ENCODE measurements around the gene RBM26. TPM values are rescaled to one million over a fixed set of nuclear protein-coding genes. Genes with fewer than 3 reads are reported as not detected.

The RBM26 gene
- total RNA-seq, 2 experiments from 2014 or later = 65.2 to 66.0 TPM

- CTCF ChIA-PET = interaction anchor here (0.8 kb wide), 1 partner anchor 22 kb away, joined by 3 read pairs; no protein-coding TSS in a partner anchor
- no peak overlapping the region for H3K4me3 Mint-ChIP-seq
- H3K9me3 Mint-ChIP-seq (ENCODE audit: low read depth) = no peaks in the 10 kb centered on the region
- peaks cover 3% of the 10 kb centered on the region for H3K4me1 Mint-ChIP-seq
- H3K27me3 Mint-ChIP-seq = no peaks in the 10 kb centered on the region
- H3K36me3 Mint-ChIP-seq = peaks cover 57% of the 10 kb centered on the region
- H3K27ac Mint-ChIP-seq = no peak overlapping the region
- DNase-seq = no peak
- ATAC-seq = no peak
Measured at GRCh38 chr13:79338343-79338742, 67.7 kb downstream of the RBM26 start.

GRCh38 chr13:79336966-79337365 lies 69.1 kb downstream of the RBM26 start:
- ATAC-seq = no peak
- DNase-seq = no peak
- Mint-ChIP-seq H3K27ac (no peak overlapping the region), H3K4me1 (peaks cover 3% of the 10 kb centered on the region), H3K4me3 (no peak overlapping the region), H3K27me3 (no peaks in the 10 kb centered on the region), H3K9me3 (ENCODE audit: low read depth) (no peaks in the 10 kb centered on the region), H3K36me3 (peaks cover 61% of the 10 kb centered on the region)
- CTCF ChIA-PET = no interaction called here

DNA sequence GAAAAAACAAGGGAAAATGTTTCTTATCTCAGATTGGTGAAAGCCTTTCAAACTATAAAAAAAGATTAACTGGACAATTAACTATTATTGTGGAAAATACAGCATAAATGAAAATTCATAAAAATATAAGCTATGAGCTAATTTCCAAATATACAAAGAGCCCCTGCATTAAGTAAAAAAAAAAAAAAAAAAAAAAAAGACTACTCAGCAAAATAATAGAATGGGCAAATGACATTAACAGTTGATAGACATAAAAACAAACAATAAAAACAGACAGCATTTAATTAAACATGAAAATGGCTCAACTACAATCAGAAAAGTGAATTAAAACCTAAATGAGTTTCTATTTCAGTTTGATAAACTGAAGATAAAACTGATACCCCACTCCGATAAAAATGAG lies 77.5 kb downstream of the RBM26 start:
- Mint-ChIP-seq H3K4me3 (no peak overlapping the region), H3K36me3 (peaks cover 43% of the 10 kb centered on the region), H3K27me3 (no peaks in the 10 kb centered on the region), H3K4me1 (peaks cover 5% of the 10 kb centered on the region), H3K9me3 (ENCODE audit: low read depth) (no peaks in the 10 kb centered on the region), H3K27ac (no peak overlapping the region)
- DNase-seq (no peak), ATAC-seq (no peak)
- CTCF ChIA-PET = no interaction called here

DNA sequence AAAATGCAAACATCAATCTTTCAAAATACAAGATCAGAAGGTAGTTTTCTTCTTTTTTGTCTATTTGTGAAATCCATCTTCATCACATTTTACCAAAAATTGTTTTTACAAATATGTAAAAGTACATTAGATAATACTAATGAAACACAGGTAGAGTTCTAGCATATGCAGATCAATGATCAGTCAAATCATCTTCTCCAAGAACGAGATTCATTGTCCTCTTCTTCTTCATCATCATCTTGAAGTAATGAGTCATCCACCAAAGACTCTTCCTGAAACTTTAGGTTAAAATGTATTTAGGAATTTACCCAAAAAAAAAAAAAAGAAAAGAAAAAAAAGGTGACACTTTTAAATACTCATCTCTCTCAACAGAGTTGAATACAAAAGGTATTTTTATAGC lies 85.6 kb downstream of the RBM26 start:
- CTCF ChIA-PET = no interaction called here
- no peak for ATAC-seq

DNA sequence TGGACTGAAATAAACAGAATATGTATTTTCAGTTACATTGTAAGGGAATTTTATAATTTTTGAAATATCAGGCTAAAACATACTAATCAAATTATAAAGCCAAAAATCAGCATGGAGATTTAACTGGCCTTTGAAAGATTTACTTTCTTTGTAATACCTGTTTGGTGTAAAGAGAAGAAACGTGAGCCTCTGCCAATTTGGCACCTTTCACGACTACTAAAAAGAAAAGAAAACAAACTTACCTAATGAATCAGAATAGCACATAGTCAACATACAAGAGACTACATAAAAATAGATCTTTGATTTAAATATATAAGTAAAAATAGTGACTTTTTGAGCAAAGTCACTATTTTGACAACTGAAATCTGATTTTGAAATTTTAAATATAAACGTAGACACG lies 87.4 kb downstream of the RBM26 start:
- peaks cover 5% of the 10 kb centered on the region for H3K4me1 Mint-ChIP-seq
- H3K27me3 Mint-ChIP-seq = no peaks in the 10 kb centered on the region
- CTCF ChIA-PET = no interaction called here
- no peak overlapping the region for H3K4me3 Mint-ChIP-seq
- DNase-seq (no peak), ATAC-seq (no peak)
- H3K27ac Mint-ChIP-seq = no peak overlapping the region
- H3K9me3 Mint-ChIP-seq (ENCODE audit: low read depth) = no peaks in the 10 kb centered on the region
- H3K36me3 Mint-ChIP-seq = peaks cover 26% of the 10 kb centered on the region

More for the DNA sequence above, 85.6 kb downstream of the RBM26 start:
- Mint-ChIP-seq H3K27ac (no peak overlapping the region), H3K4me3 (no peak overlapping the region), H3K9me3 (ENCODE audit: low read depth) (no peaks in the 10 kb centered on the region), H3K36me3 (peaks cover 30% of the 10 kb centered on the region), H3K27me3 (no peaks in the 10 kb centered on the region), H3K4me1 (peaks cover 6% of the 10 kb centered on the region)
- no peak for DNase-seq

- H3K27me3 Mint-ChIP-seq = no peaks in the 10 kb centered on the region
- CTCF ChIA-PET = no interaction called here
- ATAC-seq (no peak), DNase-seq (no peak)
- peaks cover 27% of the 10 kb centered on the region for H3K36me3 Mint-ChIP-seq
- peaks cover 5% of the 10 kb centered on the region for H3K4me1 Mint-ChIP-seq
- no peak overlapping the region for H3K27ac Mint-ChIP-seq
- H3K9me3 Mint-ChIP-seq (ENCODE audit: low read depth) = no peaks in the 10 kb centered on the region
- H3K4me3 Mint-ChIP-seq = no peak overlapping the region
Measured at GRCh38 chr13:79317856-79318255, 88.2 kb downstream of the RBM26 start.

DNA sequence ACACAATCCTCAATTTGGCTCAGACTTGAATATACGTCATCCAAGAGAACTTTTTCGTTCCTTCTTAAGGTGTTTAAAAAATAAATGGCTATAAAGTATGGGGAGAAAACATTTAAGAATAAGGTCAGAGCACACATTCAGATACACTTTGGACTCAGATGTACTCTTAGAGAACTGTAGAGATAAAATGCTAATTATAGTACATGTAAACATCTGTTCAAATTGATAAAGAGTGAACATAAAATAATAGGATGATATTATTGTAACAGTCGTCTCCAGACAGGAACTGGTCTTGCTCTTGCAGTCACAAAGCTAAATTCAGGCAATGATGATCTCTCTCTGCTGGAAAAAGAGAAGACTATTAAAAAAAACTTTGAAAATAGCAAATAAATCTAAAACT lies 91.4 kb downstream of the RBM26 start:
- no peak for ATAC-seq
- Mint-ChIP-seq H3K27me3 (no peaks in the 10 kb centered on the region), H3K4me1 (peaks cover 2% of the 10 kb centered on the region), H3K9me3 (ENCODE audit: low read depth) (no peaks in the 10 kb centered on the region), H3K36me3 (peaks cover 17% of the 10 kb centered on the region), H3K4me3 (no peak overlapping the region), H3K27ac (no peak overlapping the region)
- no peak for DNase-seq
- CTCF ChIA-PET = no interaction called here

- H3K9me3 Mint-ChIP-seq (ENCODE audit: low read depth) = no peaks in the 10 kb centered on the region
- CTCF ChIA-PET = no interaction called here
- H3K4me1 Mint-ChIP-seq = no peaks in the 10 kb centered on the region
- H3K27me3 Mint-ChIP-seq = peaks cover 3% of the 10 kb centered on the region
- DNase-seq (no peak), ATAC-seq (no peak)
- peaks cover 8% of the 10 kb centered on the region for H3K36me3 Mint-ChIP-seq
- H3K4me3 Mint-ChIP-seq = no peak overlapping the region
- H3K27ac Mint-ChIP-seq = no peak overlapping the region
Measured at GRCh38 chr13:79312340-79312855, 93.7 kb downstream of the RBM26 start.

DNA sequence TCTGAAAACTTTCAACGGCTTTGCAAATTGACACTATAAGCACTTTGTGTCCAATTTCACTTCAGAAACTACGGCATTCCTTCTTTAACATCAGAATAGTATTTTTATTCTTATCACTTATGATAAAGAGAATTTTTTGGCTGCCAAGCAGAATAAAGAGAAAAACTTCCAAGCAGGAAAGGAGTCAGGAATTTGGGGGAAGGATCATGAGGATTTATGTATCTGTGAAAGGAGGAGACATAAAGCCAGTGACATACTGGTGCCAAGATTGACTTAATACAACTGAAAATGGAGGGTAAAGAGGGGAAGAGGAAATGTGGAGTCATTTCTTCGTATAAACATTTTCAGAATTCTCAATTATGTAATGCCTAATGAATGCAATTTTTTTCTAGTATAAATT lies 94.7 kb downstream of the RBM26 start:
- Mint-ChIP-seq H3K27me3 (peaks cover 12% of the 10 kb centered on the region), H3K9me3 (ENCODE audit: low read depth) (no peaks in the 10 kb centered on the region), H3K36me3 (peaks cover 6% of the 10 kb centered on the region), H3K4me1 (no peaks in the 10 kb centered on the region), H3K27ac (no peak overlapping the region), H3K4me3 (no peak overlapping the region)
- no peak for ATAC-seq
- CTCF ChIA-PET = no interaction called here
- no peak for DNase-seq

DNA sequence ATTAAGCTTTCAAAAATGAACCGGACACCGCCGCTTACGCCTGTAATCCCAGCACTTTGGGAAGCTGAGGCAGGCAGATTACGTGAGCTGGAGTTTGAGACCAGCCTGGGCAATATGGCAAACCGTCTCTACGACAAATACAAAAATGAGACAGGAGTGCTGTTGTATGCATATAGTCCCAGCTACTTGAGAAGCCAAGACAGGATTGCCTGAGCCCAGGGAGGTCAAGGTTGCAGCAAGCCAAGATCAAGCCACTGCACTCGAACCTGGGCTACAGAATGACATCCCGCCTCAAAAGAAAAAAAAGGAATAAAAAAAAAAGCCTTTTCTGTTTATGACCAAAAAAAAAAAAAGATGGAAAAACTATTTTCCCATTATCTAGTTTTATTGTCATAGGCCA lies 96.4 kb downstream of the RBM26 start:
- Mint-ChIP-seq H3K27ac (no peak overlapping the region), H3K4me3 (no peak overlapping the region), H3K4me1 (no peaks in the 10 kb centered on the region), H3K27me3 (peaks cover 20% of the 10 kb centered on the region), H3K9me3 (ENCODE audit: low read depth) (no peaks in the 10 kb centered on the region), H3K36me3 (peaks cover 6% of the 10 kb centered on the region)
- no peak for ATAC-seq
- no peak for DNase-seq
- CTCF ChIA-PET = no interaction called here

GRCh38 chr13:79307866-79308298 lies 98.2 kb downstream of the RBM26 start:
- no peak for ATAC-seq
- Mint-ChIP-seq H3K4me1 (no peaks in the 10 kb centered on the region), H3K9me3 (ENCODE audit: low read depth) (no peaks in the 10 kb centered on the region), H3K27ac (no peak overlapping the region), H3K4me3 (no peak overlapping the region), H3K27me3 (peaks cover 34% of the 10 kb centered on the region), H3K36me3 (peaks cover 4% of the 10 kb centered on the region)
- DNase-seq = no peak
- CTCF ChIA-PET = interaction anchor here (0.6 kb wide), 1 partner anchor 106 kb away, joined by 3 read pairs; no protein-coding TSS in a partner anchor

GRCh38 chr13:79307433-79307861 lies 98.6 kb downstream of the RBM26 start:
- ATAC-seq = peak; percentile 30
- CTCF ChIA-PET = interaction anchor here (0.6 kb wide), 1 partner anchor 105 kb away, joined by 3 read pairs; no protein-coding TSS in a partner anchor
- DNase-seq = no peak
- peaks cover 39% of the 10 kb centered on the region for H3K27me3 Mint-ChIP-seq
- no peak overlapping the region for H3K4me3 Mint-ChIP-seq
- H3K36me3 Mint-ChIP-seq = peaks cover 6% of the 10 kb centered on the region
- no peaks in the 10 kb centered on the region for H3K9me3 Mint-ChIP-seq (ENCODE audit: low read depth)
- H3K4me1 Mint-ChIP-seq = no peaks in the 10 kb centered on the region
- no peak overlapping the region for H3K27ac Mint-ChIP-seq

DNA sequence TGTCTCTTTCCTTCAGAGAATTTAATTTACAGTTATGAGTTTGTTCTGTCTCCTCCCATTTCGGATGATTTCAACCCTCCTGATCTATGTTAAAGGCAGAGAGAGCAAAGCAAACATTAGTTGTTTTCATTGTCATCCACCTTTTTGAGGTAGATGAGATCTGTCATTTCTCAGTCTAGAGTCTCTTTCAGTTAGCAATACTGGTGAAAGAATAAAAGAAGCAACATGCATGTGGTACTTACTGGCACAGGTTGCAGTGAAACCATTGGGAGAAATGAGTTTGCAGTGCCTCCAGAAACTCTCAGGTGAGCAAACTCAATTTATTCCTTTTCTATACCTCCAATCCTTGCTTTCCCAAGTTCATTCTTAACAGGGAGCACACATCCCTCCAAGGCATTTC lies 99.4 kb downstream of the RBM26 start:
- DNase-seq = no peak
- Mint-ChIP-seq H3K36me3 (peaks cover 3% of the 10 kb centered on the region), H3K27me3 (peaks cover 45% of the 10 kb centered on the region), H3K4me3 (no peak overlapping the region), H3K9me3 (ENCODE audit: low read depth) (no peaks in the 10 kb centered on the region), H3K4me1 (no peaks in the 10 kb centered on the region), H3K27ac (no peak overlapping the region)
- CTCF ChIA-PET = no interaction called here
- no peak for ATAC-seq

- H3K36me3 Mint-ChIP-seq = no peaks in the 10 kb centered on the region
- no peak overlapping the region for H3K4me3 Mint-ChIP-seq
- H3K27ac Mint-ChIP-seq = no peak overlapping the region
- H3K9me3 Mint-ChIP-seq (ENCODE audit: low read depth) = peaks cover 4% of the 10 kb centered on the region
- CTCF ChIA-PET = no interaction called here
- no peaks in the 10 kb centered on the region for H3K4me1 Mint-ChIP-seq
- H3K27me3 Mint-ChIP-seq = peaks cover 14% of the 10 kb centered on the region
- ATAC-seq = no peak
- DNase-seq = no peak
Measured at GRCh38 chr13:79297128-79297527, 108.9 kb downstream of the RBM26 start.
